Measurements from ENCODE around the gene MGRN1. TPM values are rescaled to one million over a fixed set of nuclear protein-coding genes. Genes with fewer than 3 reads are reported as not detected.

Gene MGRN1
- total and polyA plus RNA-seq, 8 donors = 13.2 to 469 (median 56.1) TPM

DNA sequence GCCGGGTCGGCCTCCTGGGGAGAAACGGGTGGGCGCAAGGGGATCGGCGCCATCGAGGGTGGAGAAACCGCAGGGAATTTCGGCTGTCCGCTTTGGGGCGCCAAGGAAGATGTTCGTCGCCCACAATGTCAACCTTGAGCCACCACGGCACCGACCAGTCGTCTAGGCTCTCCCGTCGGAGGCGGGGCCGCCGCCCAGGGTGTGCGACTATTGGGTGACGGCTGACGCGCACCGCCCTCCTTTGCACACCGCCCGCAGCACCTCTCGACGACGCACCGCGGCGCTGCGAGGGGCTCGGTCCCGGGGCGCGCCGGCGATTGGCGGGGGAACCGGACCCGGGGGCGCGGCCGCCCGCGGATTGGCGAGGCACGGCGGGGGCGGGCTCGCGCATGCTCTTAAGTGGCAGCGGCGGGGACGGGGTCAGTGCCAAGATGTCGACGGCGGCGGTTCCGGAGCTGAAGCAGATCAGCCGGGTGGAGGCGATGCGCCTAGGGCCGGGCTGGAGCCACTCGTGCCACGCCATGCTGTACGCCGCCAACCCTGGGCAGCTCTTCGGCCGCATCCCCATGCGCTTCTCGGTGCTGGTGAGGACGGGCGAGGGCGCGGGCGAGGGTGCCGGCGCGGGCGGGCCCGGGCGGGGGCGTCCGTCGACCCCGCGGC, 68.8 kb downstream of the MGRN1 start, which contains the start of gene NUDT16L1:
Gene NUDT16L1 (plus strand): TSS at position 267 of the 660 bp plus-strand sequence. CDS start 165 bp downstream, at position 432.
- H3K36me3 ChIP-seq = peaks cover 39 to 67% (median 60%) of the 10 kb centered on the region in 4 donors
- no peak for TF ChIP-seq EP300 (IDR thresholded peaks at IDR 0.05)
- TF ChIP-seq, protein P1, sequence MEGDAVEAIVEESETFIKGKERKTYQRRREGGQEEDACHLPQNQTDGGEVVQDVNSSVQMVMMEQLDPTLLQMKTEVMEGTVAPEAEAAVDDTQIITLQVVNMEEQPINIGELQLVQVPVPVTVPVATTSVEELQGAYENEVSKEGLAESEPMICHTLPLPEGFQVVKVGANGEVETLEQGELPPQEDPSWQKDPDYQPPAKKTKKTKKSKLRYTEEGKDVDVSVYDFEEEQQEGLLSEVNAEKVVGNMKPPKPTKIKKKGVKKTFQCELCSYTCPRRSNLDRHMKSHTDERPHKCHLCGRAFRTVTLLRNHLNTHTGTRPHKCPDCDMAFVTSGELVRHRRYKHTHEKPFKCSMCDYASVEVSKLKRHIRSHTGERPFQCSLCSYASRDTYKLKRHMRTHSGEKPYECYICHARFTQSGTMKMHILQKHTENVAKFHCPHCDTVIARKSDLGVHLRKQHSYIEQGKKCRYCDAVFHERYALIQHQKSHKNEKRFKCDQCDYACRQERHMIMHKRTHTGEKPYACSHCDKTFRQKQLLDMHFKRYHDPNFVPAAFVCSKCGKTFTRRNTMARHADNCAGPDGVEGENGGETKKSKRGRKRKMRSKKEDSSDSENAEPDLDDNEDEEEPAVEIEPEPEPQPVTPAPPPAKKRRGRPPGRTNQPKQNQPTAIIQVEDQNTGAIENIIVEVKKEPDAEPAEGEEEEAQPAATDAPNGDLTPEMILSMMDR (IDR thresholded peaks at IDR 0.05) = peak in 3 of 7 experiments; percentile 32 to 57 (median 36)
- peak in 2 of 3 donors; percentile 83 to 85 for TF ChIP-seq POLR2AphosphoS5 (IDR thresholded peaks at IDR 0.05)
- peak within 1 kb of the TSS; percentile 86 to 99 (median 96) for H3K4me3 ChIP-seq
- peak within 1 kb of the TSS; percentile 85 to 95 (median 93) for H3K27ac ChIP-seq
- DNase-seq = peak; percentile 98 to 99
- intact Hi-C loops (cut with DNase I; ENCODE audit: low total_unique reads) = no loop called here
- H3K9me3 ChIP-seq = no peaks in the 10 kb centered on the region
- peaks cover 25 to 56% (median 45%) of the 10 kb centered on the region in 4 donors for H3K4me1 ChIP-seq
- WGBS, 5 donors = 0% methylated on average over 16 to 91 of the region's 91 CpGs; no CpG with 5 or more reads in 1 of the 5 donors
- H3K27me3 ChIP-seq = no peaks in the 10 kb centered on the region

DNA sequence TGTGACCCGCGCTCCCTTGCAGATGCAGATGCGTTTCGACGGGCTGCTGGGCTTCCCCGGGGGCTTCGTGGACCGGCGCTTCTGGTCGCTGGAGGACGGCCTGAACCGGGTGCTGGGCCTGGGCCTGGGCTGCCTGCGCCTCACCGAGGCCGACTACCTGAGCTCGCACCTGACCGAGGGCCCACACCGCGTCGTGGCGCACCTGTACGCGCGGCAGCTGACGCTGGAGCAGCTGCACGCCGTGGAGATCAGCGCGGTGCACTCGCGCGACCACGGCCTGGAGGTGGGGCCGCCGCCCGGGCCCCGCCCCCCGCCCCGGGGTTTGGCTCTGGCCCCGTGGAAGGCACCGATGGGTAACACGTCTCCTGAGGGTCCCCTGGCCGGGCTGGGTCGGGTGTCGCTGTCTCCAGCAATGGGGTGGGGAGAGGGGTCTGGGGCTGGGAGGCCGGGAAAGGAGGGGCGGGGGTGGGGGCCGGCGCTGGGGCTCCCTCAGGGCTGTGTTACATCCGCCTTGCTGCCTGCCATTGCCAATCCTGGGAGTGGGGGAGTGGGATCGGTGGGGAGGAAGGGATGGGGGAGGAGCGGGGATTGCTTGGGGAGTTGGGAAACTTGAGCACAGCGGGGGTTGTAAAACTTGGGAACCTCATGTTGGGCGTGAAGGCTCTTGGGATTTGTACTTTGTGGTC, 69.5 kb downstream of the MGRN1 start:
- TF ChIP-seq EP300 (IDR thresholded peaks at IDR 0.05) = no peak
- no peak for TF ChIP-seq POLR2AphosphoS5 (IDR thresholded peaks at IDR 0.05)
- TF ChIP-seq, protein P1 (IDR thresholded peaks at IDR 0.05) = no peak
- no peak for TF ChIP-seq POLR2A (IDR thresholded peaks at IDR 0.05)
- DNase-seq = peak; percentile 57 to 79
- WGBS, 5 donors = 1 to 7% (median 1%) methylated on average over 8 to 54 of the region's 54 CpGs
- Histone ChIP-seq H3K4me1 (peaks cover 25 to 56% (median 45%) of the 10 kb centered on the region in 4 donors), H3K27me3 (no peaks in the 10 kb centered on the region), H3K4me3 (peak overlapping the region; percentile 86 to 99 (median 96)), H3K9me3 (no peaks in the 10 kb centered on the region), H3K36me3 (peaks cover 39 to 67% (median 60%) of the 10 kb centered on the region in 4 donors), H3K27ac (peak overlapping the region; percentile 85 to 95 (median 93))
- intact Hi-C loops (cut with DNase I; ENCODE audit: low total_unique reads) = no loop called here

DNA sequence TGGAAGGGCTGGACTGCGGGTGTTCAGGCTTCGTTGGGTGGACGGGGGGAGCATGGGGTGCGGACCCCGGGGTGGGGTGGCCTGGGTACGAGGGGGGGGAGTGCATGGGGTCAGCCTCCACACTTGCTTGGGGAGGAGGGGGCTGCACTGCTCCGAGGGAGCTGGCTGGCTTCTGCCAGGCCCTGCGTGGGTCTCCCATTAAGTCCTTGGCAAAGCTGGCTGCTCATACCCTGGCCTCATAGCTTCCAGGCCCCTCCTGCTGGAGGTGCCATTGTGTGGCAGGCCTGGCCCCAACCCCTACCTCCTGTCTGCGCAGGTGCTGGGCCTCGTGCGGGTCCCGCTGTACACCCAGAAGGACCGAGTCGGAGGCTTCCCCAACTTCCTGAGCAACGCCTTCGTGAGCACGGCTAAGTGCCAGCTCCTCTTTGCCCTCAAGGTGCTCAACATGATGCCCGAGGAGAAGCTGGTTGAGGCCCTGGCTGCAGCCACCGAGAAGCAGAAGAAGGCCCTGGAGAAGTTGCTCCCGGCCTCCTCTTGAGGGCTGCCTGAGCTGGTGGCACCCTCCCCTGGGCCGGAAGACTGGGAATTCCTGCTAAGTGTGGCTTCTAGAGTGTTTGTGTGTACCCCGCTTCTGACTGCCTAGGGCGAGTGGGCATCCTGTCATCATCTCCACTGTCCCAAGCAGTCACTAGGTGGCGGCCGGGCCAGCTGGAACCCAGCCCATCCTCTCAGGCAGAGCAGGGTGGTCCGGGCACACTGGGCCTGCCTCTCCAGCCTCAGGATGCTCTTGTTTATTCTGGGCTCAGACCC, 70.2 kb downstream of the MGRN1 start:
- Histone ChIP-seq H3K27ac (peak overlapping the region in 4 of 5 donors; percentile 85 to 95 (median 92)), H3K36me3 (peaks cover 41 to 67% (median 60%) of the 10 kb centered on the region in 4 donors), H3K9me3 (no peaks in the 10 kb centered on the region), H3K4me3 (peak overlapping the region; percentile 86 to 99 (median 96)), H3K4me1 (peaks cover 25 to 56% (median 45%) of the 10 kb centered on the region in 4 donors), H3K27me3 (no peaks in the 10 kb centered on the region)
- TF ChIP-seq POLR2A (IDR thresholded peaks at IDR 0.05) (no peak), POLR2AphosphoS5 (IDR thresholded peaks at IDR 0.05) (no peak), EP300 (IDR thresholded peaks at IDR 0.05) (no peak)
- TF ChIP-seq, protein P1 (IDR thresholded peaks at IDR 0.05) = no peak
- 36 to 53% (median 37%) methylated on average over 15 to 26 of the region's 26 CpGs for WGBS, 5 donors
- intact Hi-C loops (cut with DNase I; ENCODE audit: low total_unique reads) = no loop called here
- DNase-seq = peak in 1 of 2 donors; percentile 33
